T follicular helper cell (primary cell): Measurements from ENCODE around the gene DPEP1.

Experiments used
- DNase-seq: peaks from one replicate; pipeline ENCODE4 v3.0.0-alpha.2; 2020; ENCODE audit warnings: low read depth

DPEP1 gene

DNA sequence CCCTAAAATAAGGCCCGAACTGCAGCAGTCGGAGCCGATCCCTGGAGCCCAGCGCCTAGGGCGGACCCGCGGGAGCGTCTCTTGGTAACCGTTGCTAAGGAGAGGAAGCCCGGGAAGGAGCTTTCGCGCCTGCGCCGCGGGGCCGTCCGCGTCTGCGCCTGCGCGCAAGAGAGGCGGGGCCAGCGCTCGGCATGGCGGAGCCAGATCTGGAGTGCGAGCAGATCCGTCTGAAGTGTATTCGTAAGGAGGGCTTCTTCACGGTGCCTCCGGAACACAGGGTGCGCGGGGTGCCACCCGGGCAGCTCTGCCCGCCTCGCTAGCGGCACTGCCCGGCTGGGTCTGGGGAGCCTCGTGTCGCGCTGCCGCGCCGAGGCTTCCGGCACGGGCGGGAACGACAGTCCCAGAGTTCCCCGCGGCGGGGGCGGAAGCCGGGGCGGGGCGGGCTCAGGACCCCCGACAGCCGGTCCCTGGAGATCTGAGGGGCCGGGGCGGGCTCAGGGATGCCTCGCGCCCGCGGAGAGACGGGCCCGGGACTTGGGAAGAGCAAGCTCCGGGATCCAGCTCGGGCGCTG lies 73.2 kb downstream of the DPEP1 start, which contains the start of gene CDK10:
Gene CDK10 (plus strand): TSS at position 170 of the 572 bp plus-strand sequence. CDS start 22 bp downstream, at position 192.
- peak; percentile 80 for DNase-seq

GRCh38 chr16:89687092-89687940 lies 73.9 kb downstream of the DPEP1 start:
- no peak for DNase-seq
